Astrocyte of the hippocampus (primary cell): Measurements from ENCODE around the gene NNT.
"Not testable (repeated sequence)": the region's sequence is repeated elsewhere in the genome, so short reads cannot be mapped to it uniquely, and the experiment has no call there.

Experiments
- DNase-seq: peaks from one replicate; pipeline ENCODE4 v3.0.0; 2011; ENCODE audit warnings: low read depth, low spot score

The NNT gene

GRCh38 chr5:43664501-43665040 is 61.6 kb downstream of the NNT start:
- DNase-seq = no peak

GRCh38 chr5:43665749-43666148 is 62.8 kb downstream of the NNT start:
- DNase-seq = not testable (repeated sequence)

DNA sequence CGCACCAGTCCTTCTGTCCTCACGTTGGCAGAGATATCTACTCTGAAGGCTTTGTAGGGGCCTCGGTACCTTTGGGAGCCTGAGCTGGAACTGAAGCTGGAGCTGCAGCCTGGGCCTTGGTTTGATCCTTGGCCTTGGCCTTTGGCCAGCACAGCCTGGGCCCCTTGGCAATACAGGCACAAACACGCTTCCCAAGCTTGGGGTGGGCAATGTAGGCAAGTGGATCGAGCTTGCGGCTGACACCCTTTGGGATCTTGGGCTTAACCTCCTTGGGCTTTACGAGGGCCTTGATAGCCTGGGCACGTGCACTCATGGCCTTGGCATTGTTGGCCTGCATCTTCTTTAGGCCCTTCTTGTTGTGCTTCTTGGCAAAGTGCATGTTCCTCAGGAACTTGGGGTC is 63.7 kb downstream of the NNT start:
- not testable (repeated sequence) for DNase-seq

DNA sequence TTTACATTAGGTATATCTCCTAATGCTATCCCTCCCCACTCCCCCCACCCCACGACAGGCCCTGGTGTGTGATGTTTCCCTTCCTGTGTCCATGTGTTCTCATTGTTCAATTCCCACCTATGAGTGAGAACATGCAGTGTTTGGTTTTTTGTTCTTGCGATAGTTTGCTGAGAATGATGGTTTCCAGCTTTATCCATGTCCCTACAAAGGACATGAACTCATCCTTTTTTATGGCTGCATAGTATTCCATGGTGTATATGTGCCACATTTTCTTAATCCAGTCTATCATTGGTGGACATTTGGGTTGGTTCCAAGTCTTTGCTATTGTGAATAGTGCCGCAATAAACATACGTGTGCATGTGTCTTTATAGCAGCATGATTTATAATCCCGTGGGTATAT is 64.4 kb downstream of the NNT start:
- DNase-seq = not testable (repeated sequence)

- DNase-seq = peak; percentile 18
Measured at GRCh38 chr5:43674536-43674935, 71.6 kb downstream of the NNT start.

DNA sequence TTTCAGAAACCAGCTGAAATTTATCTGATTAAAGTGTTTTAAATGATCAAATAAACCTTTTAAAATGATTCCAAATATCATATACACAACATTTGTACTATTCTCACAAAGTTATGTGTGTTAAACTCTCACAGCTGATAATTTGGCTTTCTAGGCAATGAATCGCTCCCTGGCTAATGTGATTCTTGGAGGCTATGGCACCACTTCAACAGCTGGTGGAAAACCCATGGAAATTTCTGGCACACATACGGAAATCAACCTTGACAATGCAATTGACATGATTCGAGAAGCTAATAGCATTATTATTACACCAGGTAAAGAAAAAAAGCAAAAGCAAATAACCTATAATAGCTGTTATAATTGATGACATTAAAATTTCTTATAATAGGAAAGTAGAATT is 72.4 kb downstream of the NNT start:
- DNase-seq = no peak

GRCh38 chr5:43676083-43676840 is 73.3 kb downstream of the NNT start:
- no peak for DNase-seq

- no peak for DNase-seq
Measured at GRCh38 chr5:43677253-43677652, 74.3 kb downstream of the NNT start.

DNA sequence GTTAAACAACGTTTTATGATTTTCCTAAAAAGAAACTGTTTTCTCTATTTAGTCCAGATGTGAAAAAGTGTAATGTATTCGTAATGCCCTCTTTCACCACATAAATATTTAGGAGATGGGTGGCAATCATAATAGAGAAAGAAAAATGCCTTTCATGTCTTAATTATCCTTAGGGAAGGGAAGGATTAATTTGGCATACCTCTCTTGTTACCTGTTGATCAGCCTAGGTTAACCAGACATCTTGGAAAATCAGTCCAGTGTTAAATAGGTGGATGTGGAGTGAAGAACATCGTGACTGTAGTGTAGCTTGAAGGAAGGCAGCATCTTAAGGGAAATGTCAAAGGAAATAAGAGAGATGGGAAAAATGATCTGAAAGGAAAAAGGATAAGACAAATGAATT is 76.2 kb downstream of the NNT start:
- DNase-seq = no peak

- DNase-seq = no peak
Measured at GRCh38 chr5:43680286-43680685, 77.3 kb downstream of the NNT start.

DNA sequence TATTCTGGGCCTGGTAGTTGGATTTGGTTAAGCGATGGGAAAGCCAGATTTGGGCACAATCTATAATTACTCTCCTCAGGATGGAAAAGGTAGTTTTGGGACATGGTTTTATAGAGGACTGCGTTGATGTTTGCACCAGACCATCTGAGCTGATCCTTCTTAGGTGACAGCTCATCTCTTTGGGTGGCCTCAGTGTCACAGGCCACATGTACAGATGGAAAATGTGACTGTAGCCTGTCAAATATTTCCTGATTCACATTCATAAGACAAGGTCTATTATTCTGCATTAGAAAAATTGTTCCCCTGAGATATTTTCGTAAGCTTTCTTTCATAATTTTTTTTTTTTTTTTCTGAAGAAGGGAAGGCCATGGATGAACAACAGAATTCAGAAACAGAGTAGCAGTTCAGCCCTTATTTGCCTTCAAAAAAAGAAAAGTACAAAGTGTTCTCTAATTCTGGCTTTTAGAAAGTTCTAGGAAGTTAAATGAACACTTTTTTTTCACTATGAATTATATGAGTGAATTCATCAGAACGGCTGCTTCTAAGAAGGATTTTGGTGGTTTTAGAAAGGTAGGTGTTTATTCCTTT is 81.0 kb downstream of the NNT start:
- no peak for DNase-seq

DNA sequence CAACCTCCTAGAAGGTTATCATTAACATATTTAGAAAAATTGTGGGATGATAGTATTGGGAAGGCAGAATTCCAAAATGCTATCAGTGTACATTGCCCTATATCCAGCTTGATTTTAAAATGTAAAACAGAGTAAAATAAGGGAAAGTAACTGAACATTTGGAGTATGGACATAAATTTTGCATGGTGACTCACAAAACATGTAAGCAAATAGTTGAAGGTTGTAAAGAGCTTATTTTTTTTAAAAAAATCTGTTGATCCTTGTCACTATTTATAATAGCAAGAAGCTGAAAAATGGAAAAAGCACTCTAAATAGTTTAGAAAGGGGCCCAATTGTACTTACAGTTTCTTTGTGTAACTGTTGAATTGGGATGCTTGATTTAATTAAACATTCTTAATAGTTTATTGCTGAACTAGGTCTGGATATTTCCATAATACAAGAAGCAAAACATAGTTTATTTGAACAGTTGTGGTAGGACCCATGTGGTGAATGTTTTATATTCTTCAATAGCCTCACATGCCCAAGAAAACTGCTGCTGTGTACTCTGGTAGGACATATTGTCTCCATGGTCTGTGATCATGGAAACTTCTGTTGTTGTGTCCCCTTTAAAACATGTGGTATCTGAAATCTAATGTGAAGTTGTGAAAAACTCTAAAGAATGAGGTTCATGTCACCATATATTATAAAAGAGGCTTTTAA is 82.4 kb downstream of the NNT start:
- DNase-seq = no peak

- DNase-seq = no peak
Measured at GRCh38 chr5:43687275-43687674, 84.3 kb downstream of the NNT start.

- DNase-seq = no peak
Measured at GRCh38 chr5:43691275-43691674, 88.3 kb downstream of the NNT start.

DNA sequence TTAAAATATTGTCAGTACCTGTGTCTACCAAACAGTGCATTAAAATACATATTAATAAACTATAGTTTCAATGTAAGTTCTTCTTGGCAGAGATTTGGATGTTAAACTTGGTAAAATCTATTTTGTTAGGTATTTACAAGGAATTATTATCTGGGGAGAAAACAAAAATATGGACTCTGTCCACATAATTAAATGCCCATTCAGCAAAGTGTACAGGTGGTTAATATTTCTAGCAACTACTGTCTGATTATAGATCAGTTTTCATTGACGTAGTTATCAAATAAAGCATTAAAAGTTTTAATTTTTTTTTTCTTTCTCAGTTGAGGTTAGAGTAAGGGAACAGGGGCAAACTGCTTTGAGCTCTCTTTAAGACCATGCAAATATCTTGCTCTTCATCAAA is 88.9 kb downstream of the NNT start:
- no peak for DNase-seq

GRCh38 chr5:43693411-43693810 is 90.4 kb downstream of the NNT start:
- DNase-seq = no peak

- no peak for DNase-seq
Measured at GRCh38 chr5:43694027-43694426, 91.0 kb downstream of the NNT start.

GRCh38 chr5:43696444-43696843 is 93.5 kb downstream of the NNT start:
- not testable (repeated sequence) for DNase-seq

DNA sequence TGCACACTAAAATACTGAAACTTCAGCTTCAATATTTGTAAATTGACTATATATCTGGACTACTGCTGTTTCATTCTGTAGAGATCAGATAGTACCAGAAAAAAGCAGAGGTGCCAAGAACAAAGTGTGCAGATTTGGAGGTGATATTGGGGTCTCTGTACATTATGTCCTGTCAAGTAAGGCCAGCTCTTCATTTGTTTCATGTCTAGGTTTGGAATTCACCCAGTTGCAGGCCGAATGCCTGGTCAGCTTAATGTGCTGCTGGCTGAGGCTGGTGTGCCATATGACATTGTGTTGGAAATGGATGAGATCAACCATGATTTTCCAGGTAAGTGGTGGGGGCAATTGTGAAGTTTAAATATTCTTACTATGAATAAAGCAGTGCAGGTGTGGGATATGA is 96.9 kb downstream of the NNT start:
- no peak for DNase-seq

GRCh38 chr5:43700601-43701000 is 97.6 kb downstream of the NNT start:
- no peak for DNase-seq

- no peak for DNase-seq
Measured at GRCh38 chr5:43701227-43701626, 98.2 kb downstream of the NNT start.

GRCh38 chr5:43702293-43702692 is 99.3 kb downstream of the NNT start:
- DNase-seq = no peak

DNA sequence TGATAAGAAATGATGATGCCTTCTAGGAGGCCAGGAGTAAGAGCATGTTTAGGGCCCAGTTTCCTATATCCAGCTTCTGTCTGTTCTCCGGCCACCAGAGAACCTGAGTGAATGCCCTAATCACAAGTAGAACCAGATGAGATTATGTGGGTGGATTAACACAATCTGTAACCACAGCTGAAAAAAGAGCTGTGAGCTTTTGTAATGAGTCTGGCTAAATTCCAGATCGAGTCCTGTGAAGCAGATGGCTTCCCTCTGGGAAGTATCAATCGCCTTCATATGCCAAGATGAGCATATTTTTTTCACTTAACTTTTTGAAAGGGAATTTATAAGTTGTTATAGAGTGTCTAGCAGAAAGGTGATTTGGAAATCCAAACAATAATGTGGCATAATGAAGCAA is 99.8 kb downstream of the NNT start:
- peak; percentile 42 for DNase-seq
